GM19240 (cell line): ENCODE measurements around the gene MAGI2.
"Not testable (repeated sequence)": the region's sequence is repeated elsewhere in the genome, so short reads cannot be mapped to it uniquely, and the experiment has no call there.

Experiments used
- DNase-seq: peaks from one replicate; pipeline ENCODE4 v3.0.0; 2011; ENCODE audit warnings: low spot score; ENCODE audit not compliant: insufficient read length

The MAGI2 gene

GRCh38 chr7:79176859-79177477, 276.5 kb downstream of the MAGI2 start:
- no peak for DNase-seq

- DNase-seq, result no peak
Measured at GRCh38 chr7:79175374-79175773, 278.1 kb downstream of the MAGI2 start.

- DNase-seq, result no peak
Measured at GRCh38 chr7:79165225-79165624, 288.2 kb downstream of the MAGI2 start.

GRCh38 chr7:79159040-79159664, 294.3 kb downstream of the MAGI2 start:
- no peak for DNase-seq

- no peak for DNase-seq
Measured at GRCh38 chr7:79157281-79157680, 296.2 kb downstream of the MAGI2 start.

GRCh38 chr7:79149831-79150230, 303.6 kb downstream of the MAGI2 start:
- no peak for DNase-seq

- DNase-seq, result no peak
Measured at GRCh38 chr7:79142706-79143105, 310.8 kb downstream of the MAGI2 start.

- DNase-seq, result no peak
Measured at GRCh38 chr7:79141252-79141651, 312.2 kb downstream of the MAGI2 start.

- no peak for DNase-seq
Measured at GRCh38 chr7:79137942-79138341, 315.5 kb downstream of the MAGI2 start.

GRCh38 chr7:79132844-79133451, 320.5 kb downstream of the MAGI2 start:
- DNase-seq, result no peak

GRCh38 chr7:79130715-79131114, 322.8 kb downstream of the MAGI2 start:
- no peak for DNase-seq

GRCh38 chr7:79124331-79124730, 329.1 kb downstream of the MAGI2 start:
- DNase-seq, result no peak

GRCh38 chr7:79118143-79118542, 335.3 kb downstream of the MAGI2 start:
- DNase-seq, result no peak

- DNase-seq, result no peak
Measured at GRCh38 chr7:79096361-79096805, 357.1 kb downstream of the MAGI2 start.

GRCh38 chr7:79093421-79093820, 360.0 kb downstream of the MAGI2 start:
- DNase-seq, result no peak

- DNase-seq, result no peak
Measured at GRCh38 chr7:79091661-79092060, 361.8 kb downstream of the MAGI2 start.

GRCh38 chr7:79091011-79091410, 362.5 kb downstream of the MAGI2 start:
- no peak for DNase-seq

GRCh38 chr7:79090543-79090942, 362.9 kb downstream of the MAGI2 start:
- DNase-seq, result no peak

GRCh38 chr7:79084423-79084822, 369.0 kb downstream of the MAGI2 start:
- DNase-seq, result no peak

- DNase-seq, result no peak
Measured at GRCh38 chr7:79079919-79080554, 373.4 kb downstream of the MAGI2 start.

GRCh38 chr7:79078273-79078672, 375.2 kb downstream of the MAGI2 start:
- no peak for DNase-seq

- not testable (repeated sequence) for DNase-seq
Measured at GRCh38 chr7:79071187-79071586, 382.3 kb downstream of the MAGI2 start.
